Gastroesophageal sphincter (tissue), 4 donors: Measurements from ENCODE around the gene SIGLEC10. TPM values are rescaled to one million over a fixed set of nuclear protein-coding genes. Genes with fewer than 3 reads are reported as not detected.
"Not testable (repeated sequence)": the region's sequence is repeated elsewhere in the genome, so short reads cannot be mapped to it uniquely, and the experiment has no call there.

ENCODE experiments used
- ATAC-seq: fragments of 150-250 bp; one replicate; pipeline ENCODE4 v1.9.1; 2016; ENCODE audit warnings: mild to moderate bottlenecking, moderate library complexity
- H3K27ac ChIP-seq, 4 donors: fragments of 200-600 bp; sonication (generic) in 3 of 4; 1 replicate in 3 of 4; 2 replicates in 1 of 4; pipeline ENCODE4 v1.5.1; 2016 to 2019
- H3K27me3 ChIP-seq: fragments of 200-600 bp; sonication (generic); one replicate; pipeline ENCODE4 v1.5.1; 2019
- H3K36me3 ChIP-seq, 2 donors: fragments of 200-600 bp; sonication (generic); one replicate each; pipeline ENCODE4 v1.5.1; 2019; ENCODE audit warnings: control low read depth in 1 of 2
- H3K4me1 ChIP-seq, 3 donors: fragments of 200-600 bp; sonication (generic); 1 replicate in 2 of 3; 2 replicates in 1 of 3; pipeline ENCODE4 v1.5.1; 2016 to 2019; ENCODE audit warnings: control low read depth in 2 of 3
- H3K4me3 ChIP-seq, 2 donors: fragments of 200-600 bp; sonication (generic); one replicate each; pipeline ENCODE4 v1.5.1; 2019; ENCODE audit warnings: mild to moderate bottlenecking in 1 of 2, moderate library complexity in 1 of 2
- H3K9me3 ChIP-seq, 3 donors: fragments of 200-600 bp; sonication (generic); one replicate each; pipeline ENCODE4 v1.5.1; 2017 to 2019; ENCODE audit warnings: control low read depth in 2 of 3
- CTCF ChIP-seq, 4 experiments: fragments of 200-600 bp in 2 of 4; fragments of 450-650 bp in 2 of 4; sonication (generic) in 1 of 4; IDR thresholded peaks; one replicate each; pipeline ENCODE4 v1.5.1; 2017 to 2019; ENCODE audit warnings: antibody characterized with exemption in 4 of 4, mild to moderate bottlenecking in 2 of 4, moderate library complexity in 2 of 4
- EP300 ChIP-seq: sonication (generic); formaldehyde crosslinking; IDR thresholded peaks from one replicate; pipeline ENCODE4 v1.6.1; 2017; ENCODE audit warnings: antibody characterized with exemption, mild to moderate bottlenecking
- POLR2A ChIP-seq, 2 donors: fragments of 450-650 bp; IDR thresholded peaks; one replicate each; pipeline ENCODE4 v1.6.1; 2017; ENCODE audit warnings: antibody characterized with exemption in 2 of 2, mild to moderate bottlenecking in 2 of 2, moderate library complexity in 1 of 2
- POLR2AphosphoS5 ChIP-seq: sonication (generic); formaldehyde crosslinking; IDR thresholded peaks from one replicate; pipeline ENCODE4 v1.6.1; 2017; ENCODE audit warnings: antibody characterized with exemption
- WGBS, 2 donors: methylation state at CpG; one replicate each; pipeline ENCODE4 v1.1.5; 2018; ENCODE audit warnings: low coverage in 1 of 2; 5-methylcytosine and 5-hydroxymethylcytosine counted together
- total RNA-seq, 4 donors: library from RNA; depleted of rRNA; stranded (reverse); fragments of >200 nt; gene quantifications; one replicate each; pipeline ENCODE4 v1.1.0, GENCODE V29; 2016

SIGLEC10 gene
- total RNA-seq, 4 donors from 2014 or later: 1.1 to 6.9 (median 3.2) TPM

GRCh38 chr19:51415187-51415586 lies 2.3 kb downstream of the SIGLEC10 start:
- WGBS, 2 donors: 80% methylated on average over 2 of the region's 12 CpGs; no CpG with 5 or more reads in 1 of the 2 donors
- Histone ChIP-seq H3K4me1 (no peaks in the 10 kb centered on the region), H3K27ac (no peak overlapping the region), H3K27me3 (peaks cover 67% of the 10 kb centered on the region), H3K9me3 (no peaks in the 10 kb centered on the region), H3K4me3 (no peak overlapping the region), H3K36me3 (no peaks in the 10 kb centered on the region)
- TF ChIP-seq POLR2AphosphoS5 (no peak), CTCF (IDR thresholded peaks at IDR 0.05) (no peak), EP300 (no peak), POLR2A (IDR thresholded peaks at IDR 0.05) (no peak)
- no peak for ATAC-seq

GRCh38 chr19:51410950-51411748 lies 6.3 kb downstream of the SIGLEC10 start:
- TF ChIP-seq CTCF (IDR thresholded peaks at IDR 0.05): no peak
- TF ChIP-seq EP300: no peak
- TF ChIP-seq POLR2A (IDR thresholded peaks at IDR 0.05): no peak
- no peak for TF ChIP-seq POLR2AphosphoS5
- no peaks in the 10 kb centered on the region for H3K4me1 ChIP-seq
- no peak for ATAC-seq
- H3K9me3 ChIP-seq: no peaks in the 10 kb centered on the region
- WGBS, 2 donors: 85 to 88% methylated on average over 5 to 15 of the region's 15 CpGs
- H3K27me3 ChIP-seq: peaks cover 42% of the 10 kb centered on the region
- no peak overlapping the region for H3K27ac ChIP-seq
- H3K36me3 ChIP-seq: no peaks in the 10 kb centered on the region
- no peak overlapping the region for H3K4me3 ChIP-seq

- H3K9me3 ChIP-seq: peaks cover 0 to 6% (median 0%) of the 10 kb centered on the region in 3 donors
- 28 to 45% methylated on average over 3 to 6 of the region's 6 CpGs for WGBS, 2 donors
- no peak overlapping the region for H3K4me3 ChIP-seq
- no peaks in the 10 kb centered on the region for H3K36me3 ChIP-seq
- ATAC-seq: peak; percentile 39
- H3K27me3 ChIP-seq: peaks cover 44% of the 10 kb centered on the region
- H3K27ac ChIP-seq: no peak overlapping the region
- no peaks in the 10 kb centered on the region for H3K4me1 ChIP-seq
- TF ChIP-seq POLR2A (IDR thresholded peaks at IDR 0.05) (no peak), POLR2AphosphoS5 (no peak), CTCF (IDR thresholded peaks at IDR 0.05) (peak in 3 of 4 experiments; percentile 44 to 57 (median 49))
These were observed 9.8 kb downstream of the SIGLEC10 start for GRCh38 chr19:51407511-51408131.

- TF ChIP-seq POLR2AphosphoS5: no peak
- TF ChIP-seq POLR2A (IDR thresholded peaks at IDR 0.05): no peak
- TF ChIP-seq CTCF (IDR thresholded peaks at IDR 0.05): no peak
- TF ChIP-seq EP300: no peak
- Histone ChIP-seq H3K4me1 (no peaks in the 10 kb centered on the region), H3K9me3 (peaks cover 0 to 18% (median 0%) of the 10 kb centered on the region in 3 donors), H3K36me3 (no peaks in the 10 kb centered on the region), H3K27me3 (peaks cover 17% of the 10 kb centered on the region), H3K4me3 (no peak overlapping the region), H3K27ac (no peak overlapping the region)
- no peak for ATAC-seq
- WGBS, 2 donors: 95 to 98% methylated on average over 3 to 6 of the region's 9 CpGs
These were observed 15.3 kb downstream of the SIGLEC10 start for GRCh38 chr19:51402117-51402516.

GRCh38 chr19:51399936-51400335 lies 17.5 kb downstream of the SIGLEC10 start:
- not testable (repeated sequence) for H3K27me3 ChIP-seq, ATAC-seq, H3K4me1 ChIP-seq, H3K36me3 ChIP-seq, H3K27ac ChIP-seq, H3K4me3 ChIP-seq
- H3K9me3 ChIP-seq: peaks cover 0 to 18% (median 0%) of the 10 kb centered on the region in 3 donors
- WGBS, 2 donors: 80 to 89% methylated on average over 6 to 7 of the region's 7 CpGs
